Measurements from ENCODE around the gene PSMB4.
"Not testable (repeated sequence)": the region's sequence is repeated elsewhere in the genome, so short reads cannot be mapped to it uniquely, and the experiment has no call there.

The PSMB4 gene

DNA sequence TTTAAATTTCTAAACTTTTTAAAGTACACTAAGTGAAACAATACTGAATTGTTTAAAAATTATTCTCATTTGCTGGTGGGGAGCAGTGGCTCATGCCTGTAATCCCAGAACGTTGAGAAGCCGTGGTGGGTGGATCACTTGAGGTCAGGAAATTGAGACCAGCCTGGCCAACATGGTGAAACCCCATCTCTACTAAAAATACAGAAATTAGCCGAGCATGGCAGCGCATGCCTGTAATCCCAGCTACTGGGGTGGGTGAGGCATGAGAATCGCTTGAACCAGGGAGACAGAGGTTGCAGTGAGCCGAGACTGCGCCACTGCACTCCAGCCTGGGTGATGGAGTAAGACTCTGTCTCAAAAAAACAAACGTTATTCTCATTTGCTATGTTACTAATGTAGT lies 38.0 kb downstream of the PSMB4 start:
- DNase-seq: not testable (repeated sequence)

GRCh38 chr1:151443846-151444782 lies 44.7 kb downstream of the PSMB4 start:
- peak in 18 of 51 donors; percentile 2 to 43 (median 18) for DNase-seq

- DNase-seq: no peak
These were observed 45.4 kb downstream of the PSMB4 start for GRCh38 chr1:151444783-151445177.

DNA sequence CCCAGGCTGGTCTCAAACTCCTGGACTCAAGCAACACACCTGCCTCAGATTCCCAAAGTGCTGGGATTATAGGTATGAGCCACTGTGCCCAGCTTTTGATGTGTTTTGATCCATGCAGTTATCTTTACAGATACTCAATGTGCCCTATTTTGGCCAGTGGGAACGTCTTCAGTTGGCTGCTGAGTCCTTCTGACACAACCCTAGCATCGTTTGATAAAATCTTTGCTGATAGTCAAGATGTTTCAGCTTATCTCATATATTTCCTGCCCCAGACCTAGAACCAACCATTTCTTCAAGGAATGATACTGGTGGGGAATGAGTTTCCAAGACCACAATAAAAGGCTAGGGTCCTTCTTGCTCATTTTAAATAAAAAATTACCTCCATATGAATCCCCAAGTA lies 48.3 kb downstream of the PSMB4 start:
- DNase-seq: no peak
